NCI-H1694 treated with DMSO at 0.1 percent for 48 hours (cell line): ENCODE results near the gene BEST4.
"Not testable (repeated sequence)": the region's sequence is repeated elsewhere in the genome, so short reads cannot be mapped to it uniquely, and the experiment has no call there.

Experiments
- DNase-seq: peaks from one replicate; lab custom pipeline; 2025; lab: John Stamatoyannopoulos, UW

The BEST4 gene

GRCh38 chr1:44777547-44777946, 10.4 kb downstream of the BEST4 start:
- no peak for DNase-seq

- DNase-seq: no peak
Observed at GRCh38 chr1:44776730-44777068, 11.3 kb downstream of the BEST4 start.

- no peak for DNase-seq
Observed at GRCh38 chr1:44775930-44776729, 11.8 kb downstream of the BEST4 start.

- DNase-seq: peak; percentile 91
Observed at GRCh38 chr1:44775078-44775929, 12.7 kb downstream of the BEST4 start, which contains the start of gene RPS8. RPS8 (plus strand) TSS chr1:44775540; CDS start chr1:44775597, 57 bp downstream.

- DNase-seq: not testable (repeated sequence)
Observed at GRCh38 chr1:44766421-44766820, 21.5 kb downstream of the BEST4 start.

- no peak for DNase-seq
Observed at GRCh38 chr1:44760876-44761275, 27.1 kb downstream of the BEST4 start.

- no peak for DNase-seq
Observed at GRCh38 chr1:44759077-44759476, 28.9 kb downstream of the BEST4 start.

- DNase-seq: no peak
Observed at GRCh38 chr1:44757420-44757819, 30.6 kb downstream of the BEST4 start.

- no peak for DNase-seq
Observed at GRCh38 chr1:44747878-44748277, 40.1 kb downstream of the BEST4 start.

GRCh38 chr1:44743211-44743610, 44.8 kb downstream of the BEST4 start:
- DNase-seq: no peak

- no peak for DNase-seq
Observed at GRCh38 chr1:44740179-44740617, 47.8 kb downstream of the BEST4 start.

GRCh38 chr1:44739307-44740178, 48.4 kb downstream of the BEST4 start, which contains the start of gene KIF2C:
KIF2C (plus strand) TSS chr1:44739837; CDS start chr1:44739933, 96 bp downstream.
- DNase-seq: peak; percentile 98

GRCh38 chr1:44738953-44739306, 49.0 kb downstream of the BEST4 start:
- not testable (repeated sequence) for DNase-seq

- no peak for DNase-seq
Observed at GRCh38 chr1:44735992-44736391, 52.0 kb downstream of the BEST4 start.

GRCh38 chr1:44733784-44734183, 54.2 kb downstream of the BEST4 start:
- no peak for DNase-seq
